ENCODE results near the gene LRRC26. TPM values are rescaled to one million over a fixed set of nuclear protein-coding genes. Genes with fewer than 3 reads are reported as not detected.

Gene LRRC26
- total RNA-seq, 1 donor, result not detected

DNA sequence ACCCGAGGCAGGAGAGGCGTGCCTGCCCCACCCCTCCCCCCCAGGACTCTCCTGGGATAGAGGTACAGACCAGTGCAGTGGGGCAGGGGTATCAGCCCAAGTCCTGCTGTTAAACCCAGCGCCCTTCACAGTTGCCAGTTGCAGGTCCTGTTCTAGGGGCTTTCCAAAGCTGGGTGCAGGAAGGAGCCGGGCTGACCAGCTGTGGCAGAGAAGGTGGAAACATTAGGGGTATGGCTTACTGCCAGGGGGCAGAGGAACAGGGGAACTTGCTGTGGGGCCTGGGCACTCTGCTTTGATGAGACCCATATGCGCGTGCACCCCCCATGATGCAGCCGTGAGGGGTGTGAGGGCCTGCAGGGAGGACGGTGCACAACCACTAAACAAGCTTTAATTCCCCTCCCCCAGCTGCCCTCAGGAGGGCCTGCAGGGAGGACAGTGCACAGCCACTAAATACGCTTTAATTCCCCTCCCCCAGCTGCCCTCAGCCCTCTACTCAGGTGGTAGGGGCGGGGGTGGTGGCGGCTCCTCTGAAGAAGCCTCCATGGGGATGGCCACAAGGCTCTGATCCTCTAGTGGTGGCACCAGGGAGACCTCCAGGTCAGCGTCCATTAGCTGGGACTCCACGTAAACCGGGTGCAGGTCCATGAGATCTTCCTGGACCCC lies 766 bp upstream of the LRRC26 start:
- peaks cover 40% of the 10 kb centered on the region for H3K27me3 ChIP-seq (ENCODE audit: insufficient read depth, low read length)
- H3K36me3 ChIP-seq (ENCODE audit: insufficient read depth, low read length), result no peaks in the 10 kb centered on the region
- H2AFZ ChIP-seq (ENCODE audit: low read length), result no peak overlapping the region
- no peaks in the 10 kb centered on the region for H3K4me1 ChIP-seq (ENCODE audit: insufficient read depth, low read length)
- no peak overlapping the region for H3K4me3 ChIP-seq (ENCODE audit: insufficient read depth, low read length)
- peak; percentile 95 for DNase-seq (ENCODE audit: insufficient read length, low spot score, missing footprints)
- no peak overlapping the region for H3K27ac ChIP-seq (ENCODE audit: low read depth, low read length)
- TF ChIP-seq, protein P1, sequence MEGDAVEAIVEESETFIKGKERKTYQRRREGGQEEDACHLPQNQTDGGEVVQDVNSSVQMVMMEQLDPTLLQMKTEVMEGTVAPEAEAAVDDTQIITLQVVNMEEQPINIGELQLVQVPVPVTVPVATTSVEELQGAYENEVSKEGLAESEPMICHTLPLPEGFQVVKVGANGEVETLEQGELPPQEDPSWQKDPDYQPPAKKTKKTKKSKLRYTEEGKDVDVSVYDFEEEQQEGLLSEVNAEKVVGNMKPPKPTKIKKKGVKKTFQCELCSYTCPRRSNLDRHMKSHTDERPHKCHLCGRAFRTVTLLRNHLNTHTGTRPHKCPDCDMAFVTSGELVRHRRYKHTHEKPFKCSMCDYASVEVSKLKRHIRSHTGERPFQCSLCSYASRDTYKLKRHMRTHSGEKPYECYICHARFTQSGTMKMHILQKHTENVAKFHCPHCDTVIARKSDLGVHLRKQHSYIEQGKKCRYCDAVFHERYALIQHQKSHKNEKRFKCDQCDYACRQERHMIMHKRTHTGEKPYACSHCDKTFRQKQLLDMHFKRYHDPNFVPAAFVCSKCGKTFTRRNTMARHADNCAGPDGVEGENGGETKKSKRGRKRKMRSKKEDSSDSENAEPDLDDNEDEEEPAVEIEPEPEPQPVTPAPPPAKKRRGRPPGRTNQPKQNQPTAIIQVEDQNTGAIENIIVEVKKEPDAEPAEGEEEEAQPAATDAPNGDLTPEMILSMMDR (IDR thresholded peaks at IDR 0.05; ENCODE audit: extremely low read depth, low read depth, low read length), result no peak
- no peak overlapping the region for H3K4me2 ChIP-seq (ENCODE audit: insufficient read depth, low read length)
- H3K79me2 ChIP-seq (ENCODE audit: insufficient read depth, low read length), result no peaks in the 10 kb centered on the region
- no peaks in the 10 kb centered on the region for H4K20me1 ChIP-seq (ENCODE audit: insufficient read depth, low read length)
- no peaks in the 10 kb centered on the region for H3K9me3 ChIP-seq (ENCODE audit: low read depth, low read length)

GRCh38 chr9:137168904-137169856 lies 671 bp downstream of the LRRC26 start:
- Histone ChIP-seq H4K20me1 (ENCODE audit: insufficient read depth, low read length) (no peaks in the 10 kb centered on the region), H3K4me2 (ENCODE audit: insufficient read depth, low read length) (no peak overlapping the region), H3K4me3 (ENCODE audit: insufficient read depth, low read length) (no peak overlapping the region), H3K9me3 (ENCODE audit: low read depth, low read length) (no peaks in the 10 kb centered on the region), H3K36me3 (ENCODE audit: insufficient read depth, low read length) (no peaks in the 10 kb centered on the region), H3K79me2 (ENCODE audit: insufficient read depth, low read length) (no peaks in the 10 kb centered on the region), H3K27me3 (ENCODE audit: insufficient read depth, low read length) (peaks cover 53% of the 10 kb centered on the region), H3K4me1 (ENCODE audit: insufficient read depth, low read length) (no peaks in the 10 kb centered on the region), H3K27ac (ENCODE audit: low read depth, low read length) (no peak overlapping the region), H2AFZ (ENCODE audit: low read length) (no peak overlapping the region)
- DNase-seq (ENCODE audit: insufficient read length, low spot score, missing footprints), result peak; percentile 97
- TF ChIP-seq, protein P1 (IDR thresholded peaks at IDR 0.05; ENCODE audit: extremely low read depth, low read depth, low read length), result no peak

DNA sequence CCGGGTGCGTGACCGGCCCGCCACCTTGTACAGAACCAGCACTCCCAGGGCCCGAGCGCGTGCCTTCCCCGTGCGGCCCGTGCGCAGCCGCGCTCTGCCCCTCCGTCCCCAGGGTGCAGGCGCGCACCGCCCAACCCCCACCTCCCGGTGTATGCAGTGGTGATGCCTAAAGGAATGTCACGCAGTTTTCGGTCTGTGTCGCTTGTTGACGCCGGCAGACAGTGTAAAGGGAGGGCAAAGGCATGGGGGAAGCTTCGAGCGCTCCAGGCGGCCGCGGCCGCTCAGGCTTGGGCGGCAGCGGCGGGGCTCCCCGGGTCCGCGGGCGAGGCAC lies 1.3 kb downstream of the LRRC26 start:
- Histone ChIP-seq H3K79me2 (ENCODE audit: insufficient read depth, low read length) (no peaks in the 10 kb centered on the region), H3K4me2 (ENCODE audit: insufficient read depth, low read length) (no peak overlapping the region), H4K20me1 (ENCODE audit: insufficient read depth, low read length) (no peaks in the 10 kb centered on the region), H2AFZ (ENCODE audit: low read length) (no peak overlapping the region), H3K9me3 (ENCODE audit: low read depth, low read length) (no peaks in the 10 kb centered on the region), H3K27me3 (ENCODE audit: insufficient read depth, low read length) (peaks cover 59% of the 10 kb centered on the region), H3K27ac (ENCODE audit: low read depth, low read length) (no peak overlapping the region), H3K4me1 (ENCODE audit: insufficient read depth, low read length) (no peaks in the 10 kb centered on the region), H3K36me3 (ENCODE audit: insufficient read depth, low read length) (no peaks in the 10 kb centered on the region), H3K4me3 (ENCODE audit: insufficient read depth, low read length) (no peak overlapping the region)
- TF ChIP-seq, protein P1 (IDR thresholded peaks at IDR 0.05; ENCODE audit: extremely low read depth, low read depth, low read length), result no peak
- DNase-seq (ENCODE audit: insufficient read length, low spot score, missing footprints), result peak; percentile 93
